ENCODE data around the gene CMIP.

- TF ChIP-seq CTCF (IDR thresholded peaks at IDR 0.05) (no peak), POLR2A (IDR thresholded peaks at IDR 0.05) (no peak)
Observed at GRCh38 chr16:81597079-81597658, 152.6 kb downstream of the CMIP start.

All from right lobe of liver (tissue), 4 donors.